Measurements from ENCODE around the gene PDSS2.
"Not testable (repeated sequence)": the region's sequence is repeated elsewhere in the genome, so short reads cannot be mapped to it uniquely, and the experiment has no call there.

Gene PDSS2

DNA sequence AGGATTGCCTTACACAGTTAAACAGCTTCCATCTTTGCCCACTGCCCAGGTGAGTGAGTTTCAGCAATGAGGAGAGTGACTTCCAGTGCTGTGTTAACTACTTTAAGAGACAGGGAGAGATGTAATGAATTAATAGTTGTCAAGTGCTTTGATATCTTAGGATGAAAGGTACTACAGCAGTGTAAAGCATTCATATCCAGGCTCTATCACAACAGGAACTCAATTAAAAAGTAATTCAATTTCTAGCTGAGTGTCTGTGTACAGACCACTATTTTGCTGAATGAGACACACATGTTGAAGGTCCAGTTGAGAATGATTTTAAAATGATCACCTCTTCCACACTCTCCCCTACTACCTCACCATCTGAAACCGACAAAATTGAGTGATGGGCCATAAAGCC is 273.3 kb downstream of the PDSS2 start:
- in situ Hi-C loops (cut with HindIII; ENCODE audit: low sequenced_read_pairs): no loop called here

GRCh38 chr6:107185391-107185970 is 273.9 kb downstream of the PDSS2 start:
- in situ Hi-C loops (cut with HindIII; ENCODE audit: low sequenced_read_pairs): no loop called here

- in situ Hi-C loops (cut with HindIII; ENCODE audit: low sequenced_read_pairs): no loop called here
These were observed 274.9 kb downstream of the PDSS2 start for GRCh38 chr6:107184435-107184834.

DNA sequence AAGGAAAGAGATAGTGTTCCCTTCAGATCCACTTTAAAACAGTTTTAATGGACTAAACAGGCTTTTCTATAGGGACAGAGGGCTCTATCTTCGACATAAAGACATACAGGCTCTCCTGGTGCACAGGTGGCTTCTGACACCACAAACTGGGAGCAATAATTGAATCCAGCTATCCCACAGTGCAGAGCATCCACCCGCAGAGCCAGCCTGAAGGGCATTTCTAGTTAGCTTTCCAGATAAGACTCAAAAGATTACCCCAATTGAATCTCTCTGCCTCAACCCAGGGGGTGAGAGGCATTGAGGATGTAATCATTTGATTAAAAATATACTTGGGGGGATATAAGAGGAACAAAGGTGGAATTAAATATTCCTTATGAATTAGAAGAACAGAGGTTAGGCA is 279.3 kb downstream of the PDSS2 start:
- in situ Hi-C loops (cut with HindIII; ENCODE audit: low sequenced_read_pairs): no loop called here

- in situ Hi-C loops (cut with HindIII; ENCODE audit: low sequenced_read_pairs): no loop called here
These were observed 280.4 kb downstream of the PDSS2 start for GRCh38 chr6:107179004-107179403.

GRCh38 chr6:107173779-107174178 is 285.6 kb downstream of the PDSS2 start:
- in situ Hi-C loops (cut with HindIII; ENCODE audit: low sequenced_read_pairs): no loop called here

GRCh38 chr6:107171513-107171912 is 287.9 kb downstream of the PDSS2 start:
- in situ Hi-C loops (cut with HindIII; ENCODE audit: low sequenced_read_pairs): no loop called here

GRCh38 chr6:107164299-107164698 is 295.1 kb downstream of the PDSS2 start:
- in situ Hi-C loops (cut with HindIII; ENCODE audit: low sequenced_read_pairs): not testable (repeated sequence)

DNA sequence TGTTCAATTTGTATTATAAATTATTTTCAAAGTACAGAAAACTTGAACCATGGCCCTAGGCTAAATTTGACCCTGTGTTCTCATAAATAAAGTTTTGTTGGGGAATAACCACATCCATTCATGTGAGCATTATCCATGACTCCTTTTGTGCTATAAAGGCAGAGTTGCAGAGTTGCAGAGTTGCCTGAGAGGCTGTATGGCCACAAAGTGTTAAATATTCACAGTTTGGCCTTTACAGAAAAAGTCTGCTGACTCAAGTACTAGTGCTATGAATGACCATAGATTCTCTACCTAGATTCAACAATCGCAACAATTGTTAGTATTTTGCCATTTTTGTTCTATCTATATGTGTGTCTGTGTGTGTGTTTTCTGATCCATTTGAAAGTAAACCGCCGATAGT is 297.8 kb downstream of the PDSS2 start:
- in situ Hi-C loops (cut with HindIII; ENCODE audit: low sequenced_read_pairs): no loop called here

DNA sequence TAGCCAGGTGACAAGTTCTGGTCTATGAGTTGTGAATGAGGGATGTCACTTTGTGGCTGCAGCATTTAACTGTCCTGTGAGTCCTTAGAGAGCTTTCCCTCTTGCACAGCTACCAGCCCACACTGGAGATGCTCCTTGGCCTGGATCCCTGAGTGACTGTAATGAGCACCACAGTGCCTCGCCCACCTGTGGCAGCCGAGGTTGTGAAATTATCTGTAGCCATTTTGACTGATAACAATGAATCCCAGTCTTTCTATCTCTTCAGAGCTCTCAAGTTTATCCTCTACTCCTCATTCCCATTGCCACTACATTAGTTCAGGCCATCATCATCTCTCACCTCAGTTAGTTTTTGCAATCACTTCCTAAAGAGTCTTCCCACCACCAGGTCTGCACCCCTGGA is 302.7 kb downstream of the PDSS2 start:
- in situ Hi-C loops (cut with HindIII; ENCODE audit: low sequenced_read_pairs): no loop called here

- in situ Hi-C loops (cut with HindIII; ENCODE audit: low sequenced_read_pairs): no loop called here
These were observed 304.6 kb downstream of the PDSS2 start for GRCh38 chr6:107154801-107155160.

DNA sequence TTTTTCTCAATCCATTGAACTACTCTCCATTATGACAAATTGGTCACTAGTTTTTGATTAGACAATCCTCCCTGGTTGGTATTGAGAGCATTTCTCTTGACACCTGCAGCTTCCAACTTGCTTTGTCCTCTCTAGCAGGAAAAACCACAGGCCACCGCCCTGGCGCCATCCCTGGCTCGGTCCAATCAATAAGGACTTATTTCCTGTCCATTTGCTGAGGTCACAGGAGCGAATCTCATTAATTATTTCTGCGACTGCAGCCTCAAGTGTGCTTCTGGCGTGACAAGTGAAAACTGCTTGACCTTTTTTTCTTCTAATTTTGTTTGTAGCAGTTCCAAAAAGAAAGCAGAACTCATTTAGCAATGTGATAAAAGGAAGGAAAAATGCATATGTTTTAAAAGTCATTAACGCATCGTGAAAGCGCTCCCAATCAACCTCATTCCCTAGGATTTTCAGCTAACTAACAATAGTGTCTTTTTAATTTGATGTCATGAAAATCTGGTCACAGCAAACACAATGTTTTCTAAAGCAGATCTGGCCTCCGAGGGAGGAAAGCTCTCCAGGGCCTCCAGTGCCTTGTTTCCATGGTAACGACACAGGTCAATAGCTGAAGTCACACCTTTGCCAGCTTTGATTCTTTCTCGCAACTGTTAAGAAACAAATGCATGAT is 305.1 kb downstream of the PDSS2 start:
- in situ Hi-C loops (cut with HindIII; ENCODE audit: low sequenced_read_pairs): no loop called here

DNA sequence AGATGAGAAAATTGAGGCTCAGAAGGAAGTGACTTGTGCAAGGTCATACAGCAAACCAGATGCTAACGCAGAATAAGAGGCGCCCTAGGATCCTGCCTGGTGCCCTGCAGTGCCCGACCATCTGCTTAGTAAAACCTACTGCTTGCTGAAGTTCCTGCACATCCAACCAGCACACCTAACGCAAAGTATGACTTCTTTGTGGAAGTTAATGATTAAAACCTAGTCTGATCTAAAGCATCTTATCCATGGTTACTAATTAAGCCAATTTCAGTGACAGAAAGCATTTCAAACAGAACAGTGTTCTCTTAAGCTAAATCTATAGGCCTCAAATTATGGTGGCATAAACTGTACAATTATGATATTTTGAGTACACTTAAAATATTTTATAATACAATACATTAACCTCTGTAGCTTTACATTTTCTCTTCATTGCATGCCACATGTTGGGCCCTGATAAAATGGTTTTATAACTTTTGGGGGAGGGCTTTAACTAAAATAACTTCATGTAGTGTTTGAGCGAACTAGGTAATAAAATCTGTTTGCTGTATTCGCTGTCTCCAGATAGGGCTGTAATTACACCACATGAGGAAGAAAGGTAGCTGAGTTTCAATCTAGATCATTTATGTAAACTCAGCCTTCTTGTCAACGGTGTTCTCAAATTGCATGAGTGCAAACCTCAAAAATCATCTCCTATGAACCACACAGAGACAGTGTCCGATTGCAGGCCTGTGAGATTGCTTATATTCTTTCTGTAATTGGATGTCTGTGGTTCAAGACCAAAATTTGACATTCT is 306.5 kb downstream of the PDSS2 start:
- in situ Hi-C loops (cut with HindIII; ENCODE audit: low sequenced_read_pairs): no loop called here

GRCh38 chr6:107144666-107145065 is 314.7 kb downstream of the PDSS2 start:
- in situ Hi-C loops (cut with HindIII; ENCODE audit: low sequenced_read_pairs): loop anchor here (5.0 kb wide), 1 partner anchor 68 kb away; no protein-coding TSS in a partner anchor

DNA sequence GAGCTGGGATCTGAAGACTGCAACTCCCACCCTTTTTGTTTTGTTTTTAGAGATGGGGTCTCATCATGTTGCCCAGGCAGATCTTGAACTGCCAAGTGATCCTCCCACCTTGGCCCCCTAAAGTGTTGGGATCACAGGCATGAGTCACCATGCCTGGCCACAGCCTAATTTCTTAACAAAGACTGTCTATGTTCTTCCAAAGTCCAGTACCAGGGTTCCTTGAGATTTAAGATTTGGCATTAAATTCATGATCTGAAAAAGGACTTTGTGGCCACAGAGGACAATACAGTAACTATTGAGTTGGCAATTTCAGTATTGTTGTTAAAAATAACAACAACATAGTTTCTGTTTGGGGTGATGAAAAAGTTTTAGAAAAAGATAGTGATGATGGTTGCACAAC is 315.4 kb downstream of the PDSS2 start:
- in situ Hi-C loops (cut with HindIII; ENCODE audit: low sequenced_read_pairs): loop anchor here (5.0 kb wide), 1 partner anchor 68 kb away; no protein-coding TSS in a partner anchor

GRCh38 chr6:107140581-107140980 is 318.8 kb downstream of the PDSS2 start:
- in situ Hi-C loops (cut with HindIII; ENCODE audit: low sequenced_read_pairs): loop anchor here (5.0 kb wide), 1 partner anchor 72 kb away; no protein-coding TSS in a partner anchor

- in situ Hi-C loops (cut with HindIII; ENCODE audit: low sequenced_read_pairs): not testable (repeated sequence)
These were observed 323.0 kb downstream of the PDSS2 start for GRCh38 chr6:107136324-107136723.

DNA sequence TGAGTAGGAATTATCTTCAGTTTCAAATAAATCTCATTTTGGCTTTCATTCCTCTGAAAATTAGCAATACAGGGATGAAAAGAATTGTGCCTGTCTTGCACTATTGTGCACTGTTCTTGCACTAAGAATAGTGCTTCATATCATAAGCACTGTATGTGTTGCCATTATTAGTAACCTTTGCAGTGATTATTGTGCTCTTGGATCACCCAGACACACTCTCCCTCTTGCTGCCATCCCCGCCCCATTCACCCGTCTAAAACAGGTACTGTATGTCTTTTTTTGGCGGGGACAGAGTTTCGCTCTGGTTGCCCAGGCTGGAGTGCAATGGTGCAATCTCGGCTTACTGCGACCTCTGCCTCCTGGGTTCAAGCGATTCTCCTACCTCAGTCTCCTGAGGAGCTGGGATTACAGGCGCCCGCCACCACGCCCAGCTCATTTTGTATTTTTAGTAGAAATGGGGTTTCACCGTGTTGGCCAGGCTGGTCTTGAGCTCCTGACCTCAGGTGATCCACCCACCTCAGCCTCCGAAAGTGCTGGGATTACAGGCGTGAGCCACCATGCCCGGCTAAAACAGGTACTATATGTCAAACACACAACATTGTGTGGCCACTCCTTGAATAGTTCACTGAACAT is 324.2 kb downstream of the PDSS2 start:
- in situ Hi-C loops (cut with HindIII; ENCODE audit: low sequenced_read_pairs): not testable (repeated sequence)

GRCh38 chr6:107132330-107132954 is 326.9 kb downstream of the PDSS2 start:
- in situ Hi-C loops (cut with HindIII; ENCODE audit: low sequenced_read_pairs): no loop called here

- in situ Hi-C loops (cut with HindIII; ENCODE audit: low sequenced_read_pairs): no loop called here
These were observed 329.9 kb downstream of the PDSS2 start for GRCh38 chr6:107129370-107129925.

- in situ Hi-C loops (cut with HindIII; ENCODE audit: low sequenced_read_pairs): no loop called here
These were observed 330.8 kb downstream of the PDSS2 start for GRCh38 chr6:107128577-107128976.
